Neural crest cell (in vitro differentiated cells): ENCODE results near the gene EP400. TPM values are rescaled to one million over a fixed set of nuclear protein-coding genes. Genes with fewer than 3 reads are reported as not detected.
"Not testable (repeated sequence)": the region's sequence is repeated elsewhere in the genome, so short reads cannot be mapped to it uniquely, and the experiment has no call there.

ENCODE experiments used
- DNase-seq: peaks from one replicate; pipeline ENCODE4 v3.0.0; 2021; ENCODE audit warnings: low read depth, mixed read lengths, low spot score
- H3K27ac Mint-ChIP-seq: one replicate; pipeline ENCODE4 v1.8.0; 2021; ENCODE audit warnings: mild to moderate bottlenecking, mixed read lengths; ENCODE audit not compliant: unreplicated experiment
- H3K27me3 Mint-ChIP-seq: 2 replicates; pipeline ENCODE4 v1.8.0; 2021; ENCODE audit warnings: low read depth, mild to moderate bottlenecking, mixed read lengths
- H3K36me3 Mint-ChIP-seq: 2 replicates; pipeline ENCODE4 v1.8.0; 2021; ENCODE audit warnings: low read depth, mild to moderate bottlenecking, mixed read lengths
- H3K4me1 Mint-ChIP-seq: 2 replicates; pipeline ENCODE4 v1.8.0; 2021; ENCODE audit warnings: mixed read lengths
- H3K4me3 Mint-ChIP-seq: one replicate; pipeline ENCODE4 v1.8.0; 2021; ENCODE audit warnings: mild to moderate bottlenecking, mixed read lengths
- H3K9me3 Mint-ChIP-seq: 2 replicates; pipeline ENCODE4 v1.8.0; 2021; ENCODE audit warnings: mixed read lengths
- CTCF ChIP-seq: fragments of 200-600 bp; sonication (generic); conservative IDR thresholded peaks from 2 replicates; pipeline ENCODE4 v1.5.0; 2021; ENCODE audit warnings: antibody characterized with exemption, mild to moderate bottlenecking
- total RNA-seq: library from RNA; stranded (reverse); gene quantifications from 2 replicates; pipeline ENCODE4 v1.2.1, GENCODE V29; 2021

The EP400 gene
- total RNA-seq, 1 donor from 2014 or later = 73.4 TPM

GRCh38 chr12:131948166-131948712 lies 1.5 kb upstream of the EP400 start:
- H3K36me3 Mint-ChIP-seq = peaks cover 7% of the 10 kb centered on the region
- no peak for TF ChIP-seq CTCF
- H3K27ac Mint-ChIP-seq = no peak overlapping the region
- H3K9me3 Mint-ChIP-seq = no peaks in the 10 kb centered on the region
- peak overlapping the region; percentile 75 for H3K4me3 Mint-ChIP-seq
- DNase-seq = no peak
- no peaks in the 10 kb centered on the region for H3K27me3 Mint-ChIP-seq
- peaks cover 10% of the 10 kb centered on the region for H3K4me1 Mint-ChIP-seq

GRCh38 chr12:131948713-131949430 lies 870 bp upstream of the EP400 start:
- H3K36me3 Mint-ChIP-seq, H3K27me3 Mint-ChIP-seq, H3K9me3 Mint-ChIP-seq, DNase-seq, H3K27ac Mint-ChIP-seq: not testable (repeated sequence)
- H3K4me1 Mint-ChIP-seq = peaks cover 12% of the 10 kb centered on the region
- H3K4me3 Mint-ChIP-seq = peak overlapping the region; percentile 76

- peak; percentile 14 for DNase-seq
- H3K36me3 Mint-ChIP-seq = no peaks in the 10 kb centered on the region
- H3K4me3 Mint-ChIP-seq = peak overlapping the region; percentile 93
- H3K27ac Mint-ChIP-seq = peak overlapping the region; percentile 92
- no peaks in the 10 kb centered on the region for H3K9me3 Mint-ChIP-seq
- peaks cover 12% of the 10 kb centered on the region for H3K4me1 Mint-ChIP-seq
- H3K27me3 Mint-ChIP-seq = no peaks in the 10 kb centered on the region
- no peak for TF ChIP-seq CTCF
Observed at GRCh38 chr12:131950182-131950913, 606 bp downstream of the EP400 start.

- peaks cover 21% of the 10 kb centered on the region for H3K4me1 Mint-ChIP-seq
- H3K27ac Mint-ChIP-seq, H3K27me3 Mint-ChIP-seq, H3K9me3 Mint-ChIP-seq, DNase-seq, H3K36me3 Mint-ChIP-seq: not testable (repeated sequence)
- peak overlapping the region; percentile 44 for H3K4me3 Mint-ChIP-seq
Observed at GRCh38 chr12:131953810-131954209, 4.1 kb downstream of the EP400 start.

GRCh38 chr12:131954460-131954859 lies 4.7 kb downstream of the EP400 start:
- not testable (repeated sequence) for H3K27me3 Mint-ChIP-seq, DNase-seq, H3K27ac Mint-ChIP-seq, H3K4me3 Mint-ChIP-seq, H3K36me3 Mint-ChIP-seq, H3K9me3 Mint-ChIP-seq
- peaks cover 21% of the 10 kb centered on the region for H3K4me1 Mint-ChIP-seq

GRCh38 chr12:131959116-131959515 lies 9.4 kb downstream of the EP400 start:
- no peaks in the 10 kb centered on the region for H3K27me3 Mint-ChIP-seq
- H3K9me3 Mint-ChIP-seq = no peaks in the 10 kb centered on the region
- peaks cover 14% of the 10 kb centered on the region for H3K4me1 Mint-ChIP-seq
- peaks cover 5% of the 10 kb centered on the region for H3K36me3 Mint-ChIP-seq
- H3K4me3 Mint-ChIP-seq = no peak overlapping the region
- DNase-seq = no peak
- peak overlapping the region; percentile 57 for H3K27ac Mint-ChIP-seq
- TF ChIP-seq CTCF = no peak
